AML-193 (cell line): ENCODE data around the gene EHMT2.
A peak's percentile ranks its signal among the peaks of the same experiment; 100 is the strongest.
"Not testable (repeated sequence)": the region's sequence is repeated elsewhere in the genome, so short reads cannot be mapped to it uniquely, and the experiment has no call there.

ENCODE experiments used
- DNase-seq, 2 experiments: peaks; one replicate each; lab custom pipeline; 2025; lab: John Stamatoyannopoulos, UW

The EHMT2 gene

DNA sequence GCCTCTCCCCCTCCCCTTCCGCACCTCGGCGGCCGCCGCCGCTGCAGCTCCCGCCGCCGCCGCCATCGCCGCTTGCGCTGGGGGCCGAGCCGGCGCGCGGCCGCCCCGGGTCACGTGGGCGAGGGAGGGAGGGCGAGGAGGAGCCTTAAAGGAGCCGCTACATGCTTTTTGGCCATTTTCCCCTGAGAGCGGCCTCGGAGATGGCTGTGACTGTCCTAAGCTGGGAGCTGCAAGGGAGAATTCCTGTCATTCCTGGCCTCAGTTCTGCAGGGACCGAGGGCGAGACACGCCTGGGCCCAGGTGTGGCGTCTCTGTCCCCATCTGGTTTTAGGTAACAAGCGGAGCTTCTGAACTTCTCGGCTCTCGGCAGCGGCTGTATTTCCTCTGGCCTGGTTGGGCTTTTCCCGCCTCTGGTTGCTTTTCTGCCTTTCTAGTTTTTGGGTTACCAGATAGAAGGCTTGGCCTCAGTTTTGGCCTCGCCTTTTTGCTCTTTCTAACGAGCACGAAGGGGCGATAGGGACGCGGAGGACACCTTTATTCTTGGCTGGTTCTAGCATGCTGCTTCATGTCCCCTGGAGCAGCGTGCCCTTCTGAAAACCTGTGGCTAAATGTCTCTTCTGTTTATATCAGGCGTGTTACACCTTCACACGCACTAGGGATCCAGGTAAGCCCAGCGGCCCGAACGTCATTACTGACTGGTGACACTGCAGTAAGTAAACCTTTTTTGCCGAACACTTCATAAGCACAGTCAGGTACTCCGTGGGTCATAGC is at the start of gene EHMT2:
TSS of gene EHMT2 (minus strand) at position 87 of the 771 bp plus-strand sequence. CDS start at position 66, 21 bp downstream.
- peak; percentile 83 to 90 for DNase-seq

DNA sequence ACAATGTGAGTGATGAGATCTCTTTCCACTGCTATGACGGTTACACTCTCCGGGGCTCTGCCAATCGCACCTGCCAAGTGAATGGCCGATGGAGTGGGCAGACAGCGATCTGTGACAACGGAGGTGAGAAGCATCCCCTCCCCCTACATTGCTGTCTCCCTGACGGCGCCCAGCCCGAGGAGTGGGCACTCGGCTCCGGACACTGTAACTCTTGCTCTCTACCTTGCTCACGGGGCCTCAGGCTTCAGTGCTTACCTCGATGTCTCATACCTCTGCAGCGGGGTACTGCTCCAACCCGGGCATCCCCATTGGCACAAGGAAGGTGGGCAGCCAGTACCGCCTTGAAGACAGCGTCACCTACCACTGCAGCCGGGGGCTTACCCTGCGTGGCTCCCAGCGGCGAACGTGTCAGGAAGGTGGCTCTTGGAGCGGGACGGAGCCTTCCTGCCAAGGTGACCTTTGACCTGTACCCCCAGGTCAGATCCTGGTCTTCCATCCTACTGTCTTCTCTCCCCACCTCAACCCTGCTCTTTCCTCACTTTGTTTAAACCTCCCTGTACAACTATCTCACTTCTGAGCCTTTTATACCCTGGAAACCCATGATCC is 49.7 kb upstream of the EHMT2 start:
- no peak for DNase-seq

DNA sequence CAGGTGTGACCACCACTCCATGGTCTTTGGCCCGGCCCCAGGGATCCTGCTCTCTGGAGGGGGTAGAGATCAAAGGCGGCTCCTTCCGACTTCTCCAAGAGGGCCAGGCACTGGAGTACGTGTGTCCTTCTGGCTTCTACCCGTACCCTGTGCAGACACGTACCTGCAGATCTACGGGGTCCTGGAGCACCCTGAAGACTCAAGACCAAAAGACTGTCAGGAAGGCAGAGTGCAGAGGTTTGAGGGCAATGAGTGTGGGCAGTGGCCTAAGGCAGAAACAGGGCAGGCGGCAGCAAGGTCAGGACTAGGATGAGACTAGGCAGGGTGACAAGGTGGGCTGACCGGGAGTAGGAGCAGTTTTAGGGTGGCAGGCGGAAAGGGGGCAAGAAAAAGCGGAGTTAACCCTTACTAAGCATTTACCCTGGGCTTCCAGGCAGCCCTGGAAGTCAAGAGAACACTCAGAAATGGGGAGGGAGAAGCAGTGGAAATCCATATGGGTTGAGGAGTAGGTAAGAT is 48.9 kb upstream of the EHMT2 start:
- no peak for DNase-seq

DNA sequence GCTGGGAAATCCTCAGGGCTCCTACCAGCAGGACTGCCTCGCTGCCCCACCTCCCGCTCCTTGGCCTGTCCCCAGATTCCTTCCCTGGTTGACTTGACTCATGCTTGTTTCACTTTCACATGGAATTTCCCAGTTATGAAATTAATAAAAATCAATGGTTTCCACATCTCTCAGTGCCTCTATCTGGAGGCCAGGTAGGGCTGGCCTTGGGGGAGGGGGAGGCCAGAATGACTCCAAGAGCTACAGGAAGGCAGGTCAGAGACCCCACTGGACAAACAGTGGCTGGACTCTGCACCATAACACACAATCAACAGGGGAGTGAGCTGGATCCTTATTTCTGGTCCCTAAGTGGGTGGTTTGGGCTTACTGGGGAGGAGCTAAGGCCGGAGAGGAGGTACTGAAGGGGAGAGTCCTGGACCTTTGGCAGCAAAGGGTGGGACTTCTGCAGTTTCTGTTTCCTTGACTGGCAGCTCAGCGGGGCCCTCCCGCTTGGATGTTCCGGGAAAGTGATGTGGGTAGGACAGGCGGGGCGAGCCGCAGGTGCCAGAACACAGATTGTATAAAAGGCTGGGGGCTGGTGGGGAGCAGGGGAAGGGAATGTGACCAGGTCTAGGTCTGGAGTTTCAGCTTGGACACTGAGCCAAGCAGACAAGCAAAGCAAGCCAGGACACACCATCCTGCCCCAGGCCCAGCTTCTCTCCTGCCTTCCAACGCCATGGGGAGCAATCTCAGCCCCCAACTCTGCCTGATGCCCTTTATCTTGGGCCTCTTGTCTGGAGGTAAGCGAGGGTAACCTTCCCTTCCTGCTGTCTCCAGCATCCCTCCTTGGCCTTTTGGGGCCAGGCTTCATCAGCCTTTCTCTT is 48.2 kb upstream of the EHMT2 start, which contains the start of gene CFB:
TSS of gene CFB (plus strand) at position 589 of the 863 bp plus-strand sequence. CDS start at position 716, 127 bp downstream.
- DNase-seq = no peak

DNA sequence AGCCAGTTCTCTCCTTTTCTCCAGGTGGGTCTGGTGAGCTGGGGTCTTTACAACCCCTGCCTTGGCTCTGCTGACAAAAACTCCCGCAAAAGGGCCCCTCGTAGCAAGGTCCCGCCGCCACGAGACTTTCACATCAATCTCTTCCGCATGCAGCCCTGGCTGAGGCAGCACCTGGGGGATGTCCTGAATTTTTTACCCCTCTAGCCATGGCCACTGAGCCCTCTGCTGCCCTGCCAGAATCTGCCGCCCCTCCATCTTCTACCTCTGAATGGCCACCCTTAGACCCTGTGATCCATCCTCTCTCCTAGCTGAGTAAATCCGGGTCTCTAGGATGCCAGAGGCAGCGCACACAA is 47.6 kb upstream of the EHMT2 start:
- DNase-seq = no peak

DNA sequence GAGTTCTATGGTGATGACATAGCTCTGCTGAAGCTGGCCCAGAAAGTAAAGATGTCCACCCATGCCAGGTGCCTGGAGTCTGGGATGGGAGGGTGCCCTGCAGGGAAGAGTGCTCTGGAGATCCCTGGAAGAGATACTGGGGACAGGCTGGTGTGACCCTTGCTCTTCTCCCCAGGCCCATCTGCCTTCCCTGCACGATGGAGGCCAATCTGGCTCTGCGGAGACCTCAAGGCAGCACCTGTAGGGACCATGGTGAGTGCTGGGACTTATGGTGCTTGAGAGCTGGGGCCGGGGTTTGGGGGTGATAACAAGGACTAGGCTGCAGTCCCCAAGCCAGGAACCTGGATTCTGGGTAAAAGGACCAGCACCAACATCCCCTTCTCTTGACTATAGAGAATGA is 46.2 kb upstream of the EHMT2 start:
- DNase-seq = no peak

DNA sequence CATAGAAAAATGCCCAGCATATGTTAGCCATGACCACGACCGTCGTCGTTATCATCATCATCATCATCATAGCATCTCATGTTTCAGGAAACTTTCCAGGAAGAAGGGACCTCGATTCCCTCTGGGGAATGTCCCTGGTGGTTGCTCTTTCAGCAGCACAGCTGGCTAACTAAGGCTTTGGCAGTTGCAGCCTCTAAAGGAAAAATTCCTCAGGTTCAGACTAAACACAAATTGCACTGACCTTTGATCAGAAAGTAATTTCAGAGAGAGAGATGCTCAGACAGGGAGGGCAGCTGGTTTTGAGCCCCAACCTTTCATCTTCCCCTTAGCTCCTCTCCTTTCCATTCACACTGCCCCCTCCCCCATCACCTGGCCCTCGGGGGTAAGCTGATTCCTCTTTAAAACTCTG is 42.8 kb upstream of the EHMT2 start:
- no peak for DNase-seq

DNA sequence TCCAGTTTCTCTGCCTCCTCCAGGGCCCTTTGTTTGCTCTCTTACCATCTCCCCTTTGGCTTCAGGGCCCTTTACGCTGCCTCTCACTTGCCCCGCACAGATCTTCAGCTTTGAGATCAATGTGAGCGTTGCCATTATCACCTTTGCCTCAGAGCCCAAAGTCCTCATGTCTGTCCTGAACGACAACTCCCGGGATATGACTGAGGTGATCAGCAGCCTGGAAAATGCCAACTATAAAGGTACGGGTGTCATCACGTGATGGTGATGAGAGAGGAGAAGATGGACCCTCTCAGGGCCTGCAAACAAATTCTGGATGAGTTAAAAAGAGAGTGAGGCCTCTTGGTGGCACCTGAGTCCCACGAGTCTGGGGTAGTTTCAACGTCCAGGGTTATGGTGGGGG is 38.3 kb upstream of the EHMT2 start:
- no peak for DNase-seq

DNA sequence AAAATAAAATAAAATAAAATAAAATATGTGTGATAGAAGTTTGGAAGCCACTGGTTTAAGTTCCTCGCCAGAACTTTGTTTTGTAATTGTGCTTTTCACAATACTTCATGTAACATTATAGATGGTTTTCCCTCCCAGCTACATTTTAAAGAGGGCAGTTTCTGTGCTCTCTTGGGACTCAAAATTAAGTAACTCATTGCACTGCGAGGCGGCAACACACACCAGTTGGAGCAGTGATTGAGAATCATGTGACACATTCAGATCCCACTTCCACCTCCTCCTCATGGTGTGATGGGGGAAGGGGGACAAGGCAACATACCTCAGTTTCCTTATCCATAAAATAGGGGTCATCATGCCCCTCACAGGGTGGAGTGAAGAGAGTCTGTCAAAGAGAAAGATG is 37.5 kb upstream of the EHMT2 start:
- no peak for DNase-seq

DNA sequence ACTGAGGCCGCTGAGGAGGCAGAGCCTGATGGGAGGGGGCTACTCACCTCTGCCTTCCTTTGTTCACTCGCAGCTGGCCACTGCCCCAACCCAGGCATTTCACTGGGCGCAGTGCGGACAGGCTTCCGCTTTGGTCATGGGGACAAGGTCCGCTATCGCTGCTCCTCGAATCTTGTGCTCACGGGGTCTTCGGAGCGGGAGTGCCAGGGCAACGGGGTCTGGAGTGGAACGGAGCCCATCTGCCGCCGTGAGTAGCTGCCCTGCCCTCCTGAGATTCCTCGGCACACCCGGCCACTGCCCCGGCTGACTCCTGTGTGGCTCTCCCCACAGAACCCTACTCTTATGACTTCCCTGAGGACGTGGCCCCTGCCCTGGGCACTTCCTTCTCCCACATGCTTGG is 36.0 kb upstream of the EHMT2 start:
- DNase-seq = no peak

DNA sequence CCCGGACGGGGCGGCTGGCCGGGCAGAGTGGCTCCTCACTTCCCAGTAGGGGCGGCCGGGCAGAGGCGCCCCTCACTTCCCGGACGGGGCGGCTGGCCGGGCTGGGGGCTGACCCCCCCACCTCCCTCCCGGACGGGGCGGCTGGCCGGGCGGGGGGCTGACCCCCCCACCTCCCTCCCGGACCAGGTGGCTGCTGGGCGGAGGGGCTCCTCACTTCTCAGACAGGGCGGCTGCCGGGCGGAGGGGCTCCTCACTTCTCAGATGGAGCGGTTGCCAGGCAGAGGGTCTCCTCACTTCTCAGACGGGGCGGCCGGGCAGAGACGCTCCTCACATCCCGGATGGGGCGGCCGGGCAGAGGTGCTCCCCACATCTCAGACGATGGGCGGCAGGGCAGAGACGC is 34.6 kb upstream of the EHMT2 start:
- DNase-seq = not testable (repeated sequence)

DNA sequence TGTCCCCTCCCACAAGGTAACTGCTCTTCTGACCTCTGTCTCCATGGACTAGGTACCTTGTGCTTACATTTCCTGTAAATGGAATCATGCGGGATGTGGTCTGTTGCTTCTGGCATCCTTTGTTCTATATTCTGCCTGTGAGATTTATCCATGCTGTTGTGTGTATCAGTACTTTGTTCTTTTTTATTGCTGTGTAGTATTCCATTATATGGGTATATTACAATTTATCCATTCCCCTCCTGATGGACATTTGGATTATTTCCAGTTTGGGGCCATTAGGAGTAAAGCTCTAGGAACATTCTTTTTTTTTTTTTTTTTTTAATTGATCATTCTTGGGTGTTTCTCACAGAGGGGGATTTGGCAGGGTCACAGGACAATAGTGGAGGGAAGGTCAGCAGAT is 33.5 kb upstream of the EHMT2 start:
- no peak for DNase-seq

DNA sequence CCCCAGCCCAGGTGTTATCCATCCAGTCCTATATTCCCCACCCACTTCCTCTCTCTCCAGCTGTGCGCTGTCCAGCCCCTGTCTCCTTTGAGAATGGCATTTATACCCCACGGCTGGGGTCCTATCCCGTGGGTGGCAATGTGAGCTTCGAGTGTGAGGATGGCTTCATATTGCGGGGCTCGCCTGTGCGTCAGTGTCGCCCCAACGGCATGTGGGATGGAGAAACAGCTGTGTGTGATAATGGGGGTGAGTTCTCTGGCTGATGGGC is 31.1 kb upstream of the EHMT2 start:
- DNase-seq = no peak

DNA sequence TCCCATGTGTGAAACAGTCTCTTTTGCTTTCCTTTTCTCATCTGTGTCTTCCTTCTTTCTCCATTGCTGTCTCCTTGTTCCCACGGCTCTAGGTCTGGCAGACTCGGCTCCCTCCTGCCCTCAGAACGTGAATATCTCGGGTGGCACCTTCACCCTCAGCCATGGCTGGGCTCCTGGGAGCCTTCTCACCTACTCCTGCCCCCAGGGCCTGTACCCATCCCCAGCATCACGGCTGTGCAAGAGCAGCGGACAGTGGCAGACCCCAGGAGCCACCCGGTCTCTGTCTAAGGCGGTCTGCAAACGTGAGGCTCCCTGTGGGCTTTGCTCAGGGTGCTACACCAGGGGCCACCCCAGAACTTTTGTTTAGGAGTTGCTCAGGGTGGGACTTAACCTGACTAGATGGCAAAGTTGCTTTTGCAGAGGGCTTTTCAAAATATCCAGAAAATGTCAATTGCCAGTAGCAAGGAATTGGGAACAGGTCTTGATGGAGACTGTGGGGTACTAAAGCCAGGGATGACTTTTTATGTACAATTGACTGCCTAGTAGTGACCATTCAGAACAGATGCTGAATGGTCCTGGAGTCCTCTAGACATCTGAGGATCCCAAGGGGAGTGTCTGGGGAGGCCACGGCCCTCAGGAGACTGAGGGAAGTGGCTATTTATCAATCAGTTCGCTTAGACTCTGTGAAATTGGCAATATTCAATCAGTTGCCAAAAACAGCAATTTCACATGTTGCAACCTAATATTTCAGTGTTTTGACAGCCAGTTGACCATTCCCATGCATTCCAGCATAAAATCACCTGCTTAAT is 30.6 kb upstream of the EHMT2 start:
- DNase-seq = no peak

DNA sequence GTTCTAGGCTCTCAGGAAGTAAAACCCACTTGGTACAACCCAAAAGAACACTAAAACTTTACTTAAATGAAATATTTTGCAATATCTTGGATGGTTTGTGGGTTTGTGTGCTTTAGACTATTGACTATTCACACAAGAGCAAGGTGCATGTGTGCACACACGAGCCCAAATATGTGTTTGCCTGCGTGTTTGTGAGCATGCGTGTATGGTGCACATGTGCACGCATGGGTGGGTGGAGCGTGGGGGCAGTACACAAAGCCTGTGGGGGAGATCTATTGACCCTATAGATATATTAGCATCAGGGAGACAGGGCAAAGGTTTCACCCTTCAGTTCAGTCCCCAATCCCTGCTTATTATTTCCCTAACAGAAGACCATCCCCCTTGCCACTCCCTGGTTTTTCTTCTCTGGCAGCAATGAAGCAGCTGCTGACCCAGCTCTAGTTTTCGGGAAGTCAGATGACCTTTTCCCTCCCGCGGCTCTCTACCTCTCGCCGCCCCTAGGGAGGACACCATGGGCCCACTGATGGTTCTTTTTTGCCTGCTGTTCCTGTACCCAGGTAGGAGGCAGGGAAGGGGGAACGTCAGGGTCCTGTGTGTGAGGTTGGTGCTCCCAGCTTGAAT is 29.9 kb upstream of the EHMT2 start, which contains the start of gene C2:
TSS of gene C2 (plus strand) at position 476 of the 621 bp plus-strand sequence. CDS start at position 512, 36 bp downstream.
- DNase-seq = no peak

DNA sequence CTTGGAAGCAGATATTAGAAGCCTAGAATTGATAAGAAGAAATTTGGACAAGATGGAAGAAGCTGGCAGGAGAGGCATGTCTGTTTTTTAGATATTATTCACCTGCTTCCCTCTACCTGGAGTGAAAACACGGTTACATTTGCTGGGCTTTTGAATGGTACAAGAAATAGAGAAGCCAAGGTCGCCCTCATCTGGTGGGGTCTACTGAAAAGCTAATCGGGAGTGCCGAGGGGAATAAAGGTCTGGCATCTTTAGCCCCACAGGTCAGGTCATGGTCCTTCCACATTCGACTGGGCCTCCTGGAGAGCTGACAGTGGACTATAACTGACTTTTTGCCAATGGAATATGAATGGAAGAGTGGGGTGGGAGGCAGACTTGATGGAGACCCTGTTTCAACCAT is 25.4 kb upstream of the EHMT2 start:
- peak; percentile 31 to 57 for DNase-seq

DNA sequence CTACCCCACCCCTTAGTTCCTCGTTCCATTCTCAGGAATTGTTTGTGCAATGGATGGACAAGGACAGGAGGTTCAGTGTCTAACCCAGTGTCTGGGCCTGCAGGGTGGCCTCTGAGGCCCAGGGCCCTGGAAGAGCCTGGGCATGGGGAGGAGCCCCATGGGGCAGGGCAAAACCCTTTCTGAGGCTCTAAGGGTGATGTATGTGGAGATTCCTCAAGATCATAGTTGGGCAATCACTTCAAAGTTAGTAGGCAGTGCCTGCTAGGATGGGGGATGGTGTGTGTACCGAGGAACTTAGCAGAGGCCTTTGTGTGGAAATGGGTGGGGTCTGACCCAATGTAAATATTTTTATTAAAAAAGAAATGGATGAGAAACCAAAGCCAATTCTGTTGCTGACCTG is 23.3 kb upstream of the EHMT2 start:
- peak; percentile 24 to 35 for DNase-seq

DNA sequence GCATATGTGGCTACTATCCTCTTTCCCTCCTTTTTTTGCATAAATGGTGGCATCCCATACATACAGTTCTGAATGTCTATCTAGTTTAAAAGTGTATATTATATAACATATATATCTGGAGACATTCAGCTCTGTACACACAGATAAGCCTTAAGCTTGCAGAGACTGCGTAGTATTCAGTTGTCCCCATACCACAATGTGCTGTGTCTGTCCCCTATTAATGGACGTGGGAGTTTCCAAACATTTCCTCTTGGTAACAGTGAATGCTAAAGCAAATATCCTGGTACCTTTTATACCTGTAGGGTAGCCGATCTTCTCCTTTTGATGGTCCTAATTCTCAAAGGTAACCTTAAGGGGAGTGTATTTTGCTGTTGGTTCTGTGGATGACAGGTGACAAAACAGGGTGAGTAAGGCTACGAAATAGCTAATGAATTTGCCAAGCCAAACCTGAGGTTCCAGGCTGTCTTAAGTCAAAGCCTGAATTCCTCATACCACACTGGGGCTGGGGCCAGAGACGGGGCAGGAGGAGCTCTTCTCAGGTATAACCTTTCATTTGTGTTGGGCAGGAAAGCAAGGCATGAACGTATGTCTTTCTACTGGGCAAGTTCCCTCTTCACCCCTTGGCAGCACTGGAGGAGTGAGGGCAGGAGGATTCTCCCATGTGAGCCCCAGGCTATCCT is 22.3 kb upstream of the EHMT2 start:
- no peak for DNase-seq

DNA sequence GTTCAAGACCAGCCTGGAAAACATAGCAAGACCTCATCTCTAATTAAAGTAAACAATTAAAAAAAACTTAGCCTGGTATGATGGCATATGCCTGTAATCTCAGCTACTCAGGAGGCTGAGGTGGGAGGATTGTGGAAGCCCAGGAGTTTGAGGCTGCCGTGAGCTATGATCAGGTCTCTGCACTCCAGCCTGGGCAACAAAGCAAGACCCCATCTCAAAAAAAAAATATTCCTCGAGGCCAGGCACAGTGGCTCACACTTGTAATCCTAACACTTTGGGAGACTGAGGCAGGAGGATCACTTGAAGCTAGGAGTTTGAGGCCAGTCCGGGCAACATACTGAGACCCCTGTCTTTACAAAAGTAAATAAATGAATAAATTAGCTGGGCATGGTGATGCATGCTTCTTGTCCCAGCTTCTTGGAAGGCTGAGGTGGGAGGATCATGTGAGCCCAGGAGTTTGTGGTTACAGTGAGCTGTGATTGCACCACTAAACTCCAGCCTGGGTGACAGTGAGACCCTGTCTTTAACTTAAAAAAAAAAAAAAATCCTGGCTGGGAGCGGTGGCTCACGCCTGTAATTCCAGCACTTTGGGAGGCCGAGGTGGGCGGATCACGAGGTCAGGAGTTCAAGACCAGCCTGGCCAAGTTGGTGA is 20.7 kb upstream of the EHMT2 start:
- no peak for DNase-seq

DNA sequence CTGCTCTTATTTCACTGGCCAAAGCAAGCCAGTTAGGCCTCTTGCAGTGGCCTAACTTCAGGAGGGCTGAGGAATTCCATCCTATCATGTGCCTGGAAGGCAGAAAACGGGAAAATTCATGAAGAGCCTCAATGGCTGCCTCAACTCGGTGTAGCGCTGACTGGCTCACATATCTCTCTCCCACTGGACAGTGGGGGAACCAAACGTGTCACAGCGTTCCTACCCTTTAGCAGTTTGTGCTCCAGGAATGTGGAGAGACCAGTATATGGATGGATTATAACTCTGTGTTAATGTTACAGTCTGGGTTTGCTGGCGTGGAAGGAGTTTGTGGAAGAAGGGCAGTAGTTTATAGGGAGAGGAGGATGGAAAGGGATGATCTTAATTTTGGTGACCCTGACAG is 18.3 kb upstream of the EHMT2 start:
- no peak for DNase-seq
